Heart left ventricle (tissue), 16 donors: Measurements from ENCODE around the gene RNF225. TPM values are rescaled to one million over a fixed set of nuclear protein-coding genes. Genes with fewer than 3 reads are reported as not detected.
A peak's percentile ranks its signal among the peaks of the same experiment; 100 is the strongest.

Source experiments
- ATAC-seq, 4 donors: fragments of 200-7000 bp; cut with Tn5 transposase; one replicate each; pipeline ENCODE4 v1.9.1; 2020 to 2022; ENCODE audit warnings: moderate library complexity in 4 of 4, mild to moderate bottlenecking in 3 of 4, moderate number of reproducible peaks in 1 of 4
- DNase-seq, 5 donors: peaks; one replicate each; pipeline ENCODE4 v3.0.0-alpha.2; 2020
- H3K27ac ChIP-seq, 12 donors: fragments of 200-600 bp; sonication (generic) in 4 of 12; one replicate each; pipeline versions ENCODE4 v1.5.0 to v1.8.0; 2016 to 2022; ENCODE audit warnings: mild to moderate bottlenecking in 2 of 12
- H3K27me3 ChIP-seq, 9 donors: fragments of 200-600 bp; sonication (generic) in 2 of 9; one replicate each; pipeline versions ENCODE4 v1.5.1 to v1.8.0; 2016 to 2022; ENCODE audit warnings: mild to moderate bottlenecking in 3 of 9
- H3K36me3 ChIP-seq, 9 donors: fragments of 200-600 bp; sonication (generic) in 2 of 9; one replicate each; pipeline versions ENCODE4 v1.5.0 to v1.8.0; 2018 to 2022; ENCODE audit warnings: mild to moderate bottlenecking in 2 of 9
- H3K4me1 ChIP-seq, 12 donors: fragments of 200-600 bp; sonication (generic) in 4 of 12; one replicate each; pipeline versions ENCODE4 v1.5.0 to v1.8.0; 2016 to 2022; ENCODE audit warnings: mild to moderate bottlenecking in 3 of 12
- H3K4me3 ChIP-seq, 12 donors: fragments of 200-600 bp; sonication (generic) in 4 of 12; one replicate each; pipeline versions ENCODE4 v1.5.0 to v1.8.0; 2017 to 2022; ENCODE audit warnings: mild to moderate bottlenecking in 9 of 12, moderate library complexity in 4 of 12
- H3K9me3 ChIP-seq, 12 donors: fragments of 200-600 bp; sonication (generic) in 4 of 12; one replicate each; pipeline versions ENCODE4 v1.5.0 to v1.8.0; 2016 to 2022; ENCODE audit warnings: mild to moderate bottlenecking in 1 of 12
- POLR2A ChIP-seq, 2 donors: fragments of 450-650 bp; IDR thresholded peaks; one replicate each; pipeline ENCODE4 v1.6.1; 2017; ENCODE audit warnings: antibody characterized with exemption in 2 of 2, mild to moderate bottlenecking in 2 of 2, moderate library complexity in 2 of 2
- WGBS, 4 donors: extraction: QIAGEN DNeasy Blood & Tissue Kit in 2 of 4; methylation state at CpG; one replicate each; pipeline versions ENCODE4 v1.1.5 to v1.1.7; 2013 to 2018; 5-methylcytosine and 5-hydroxymethylcytosine counted together
- intact Hi-C, 10 donors: fragments of 100-400 bp; cut with DNase I; formaldehyde crosslinking; loops; one replicate each; pipeline versions ENCODE4 v1.11.1 to v1.14.2; 2022
- polyA plus RNA-seq, 2 donors: library from polyadenylated mRNA; stranded (reverse); fragments of 200-250 nt; gene quantifications; one replicate each; pipeline ENCODE4 v1.2.3, GENCODE V29; 2013
- total RNA-seq, 9 donors: library from RNA; depleted of rRNA in 2 of 9; stranded (reverse); fragments of >200 nt in 2 of 9; fragmentation: NEBNext Ultra II Directional in 3 of 9; extraction: Animal tissue kit (Norgen Biotek cat#: 25700) in 3 of 9; gene quantifications; one replicate each; pipeline versions ENCODE4 v1.1.0 to v1.2.4, GENCODE V29; 2016 to 2023
- TF ChIP-seq, protein P1 (sequence below), 12 donors: fragments of 200-600 bp; sonication (generic) in 4 of 12; IDR thresholded peaks; one replicate each; pipeline versions ENCODE4 v1.5.0 to v1.8.0; 2018 to 2022; ENCODE audit warnings: antibody characterized with exemption in 12 of 12, mild to moderate bottlenecking in 5 of 12
- donor health status: ischemic (EF 13 %, LVEDD 7.1; RV severe dilation, severe dysfunction).
- donor health status: healthy with polysubstance abuse.
- donor health status: DM: no; HTN: yes; CAD: no.
- donor health status: DM: no; HTN: no; CAD: no.
- donor health status: ischemic (EF 25% LVEDD 6.9; RV normal size, moderate dysfunction).
- donor health status: ischemic (EF 25% LVEDD 5.7; RV mildly dilated, moderate dysfunction).
- donor health status: healthy.
- donor health status: DM: yes; HTN: yes; CAD: no.
- donor health status: ischemic (EF 35%, LVEDD 5.7; RV mildly dilated, moderate dysfunction).
- donor health status: nonischemic (EF 11% LVEDD 7.7; RV severe dilation, severe dysfunction).
- donor health status: DM: yes; HTN: yes; CAD: no.
- donor health status: PGD.
- donor health status: ischemic (EF 29% LVEDD 5.4; RV normal size, mild dysfunction).
- donor health status: nonischemic (EF 23%, LVEDD 6.1; RV moderate dilation, normal function).

The RNF225 gene
- total and polyA plus RNA-seq, 11 donors, result not detected

GRCh38 chr19:58392945-58393724 is 2.3 kb upstream of the RNF225 start:
- ATAC-seq (no peak), DNase-seq (no peak)
- Histone ChIP-seq H3K27ac (no peak overlapping the region), H3K27me3 (peaks cover 5 to 25% (median 16%) of the 10 kb centered on the region in 9 donors), H3K36me3 (peaks cover 0 to 72% (median 63%) of the 10 kb centered on the region in 9 donors), H3K4me1 (peaks cover 0 to 26% (median 8%) of the 10 kb centered on the region in 12 donors), H3K4me3 (no peak overlapping the region), H3K9me3 (no peaks in the 10 kb centered on the region)
- TF ChIP-seq, protein P1, sequence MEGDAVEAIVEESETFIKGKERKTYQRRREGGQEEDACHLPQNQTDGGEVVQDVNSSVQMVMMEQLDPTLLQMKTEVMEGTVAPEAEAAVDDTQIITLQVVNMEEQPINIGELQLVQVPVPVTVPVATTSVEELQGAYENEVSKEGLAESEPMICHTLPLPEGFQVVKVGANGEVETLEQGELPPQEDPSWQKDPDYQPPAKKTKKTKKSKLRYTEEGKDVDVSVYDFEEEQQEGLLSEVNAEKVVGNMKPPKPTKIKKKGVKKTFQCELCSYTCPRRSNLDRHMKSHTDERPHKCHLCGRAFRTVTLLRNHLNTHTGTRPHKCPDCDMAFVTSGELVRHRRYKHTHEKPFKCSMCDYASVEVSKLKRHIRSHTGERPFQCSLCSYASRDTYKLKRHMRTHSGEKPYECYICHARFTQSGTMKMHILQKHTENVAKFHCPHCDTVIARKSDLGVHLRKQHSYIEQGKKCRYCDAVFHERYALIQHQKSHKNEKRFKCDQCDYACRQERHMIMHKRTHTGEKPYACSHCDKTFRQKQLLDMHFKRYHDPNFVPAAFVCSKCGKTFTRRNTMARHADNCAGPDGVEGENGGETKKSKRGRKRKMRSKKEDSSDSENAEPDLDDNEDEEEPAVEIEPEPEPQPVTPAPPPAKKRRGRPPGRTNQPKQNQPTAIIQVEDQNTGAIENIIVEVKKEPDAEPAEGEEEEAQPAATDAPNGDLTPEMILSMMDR (IDR thresholded peaks at IDR 0.05), result no peak
- TF ChIP-seq POLR2A (IDR thresholded peaks at IDR 0.05), result no peak
- intact Hi-C loops, result no loop called here
- 91 to 95% (median 93%) methylated on average over 22 to 26 of the region's 26 CpGs for WGBS, 4 donors

DNA sequence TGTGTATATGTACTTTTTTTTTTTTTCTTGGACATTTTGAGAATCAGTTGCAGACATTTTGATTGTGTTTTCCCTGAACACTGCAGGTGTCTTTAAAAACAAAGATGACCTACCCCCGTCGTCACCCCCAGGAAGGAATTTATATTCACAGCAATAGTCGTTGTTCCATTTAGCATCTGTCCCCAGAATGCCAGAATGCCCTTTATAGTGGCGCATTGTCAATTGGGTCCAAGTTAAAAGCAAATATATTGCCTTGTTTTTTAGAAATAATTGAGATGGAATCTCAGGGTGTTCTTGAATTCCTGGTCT is 1.8 kb upstream of the RNF225 start:
- Histone ChIP-seq H3K9me3 (no peaks in the 10 kb centered on the region), H3K27me3 (peaks cover 5 to 25% (median 16%) of the 10 kb centered on the region in 9 donors), H3K4me3 (no peak overlapping the region), H3K4me1 (peaks cover 0 to 22% (median 5%) of the 10 kb centered on the region in 12 donors), H3K36me3 (peaks cover 0 to 67% (median 58%) of the 10 kb centered on the region in 9 donors), H3K27ac (no peak overlapping the region)
- DNase-seq, result no peak
- WGBS, 4 donors, result 85 to 90% (median 88%) methylated on average over 4 of the region's 4 CpGs
- no peak for ATAC-seq
- intact Hi-C loops, result no loop called here
- no peak for TF ChIP-seq POLR2A (IDR thresholded peaks at IDR 0.05)
- TF ChIP-seq, protein P1 (IDR thresholded peaks at IDR 0.05), result no peak

- Histone ChIP-seq H3K36me3 (peaks cover 0 to 56% (median 47%) of the 10 kb centered on the region in 9 donors), H3K27me3 (peaks cover 5 to 25% (median 16%) of the 10 kb centered on the region in 9 donors), H3K4me3 (no peak overlapping the region), H3K9me3 (no peaks in the 10 kb centered on the region), H3K4me1 (peaks cover 0 to 17% (median 2%) of the 10 kb centered on the region in 12 donors), H3K27ac (no peak overlapping the region)
- ATAC-seq (peak in 1 of 4 donors; percentile 8), DNase-seq (no peak)
- intact Hi-C loops, result no loop called here
- TF ChIP-seq, protein P1 (IDR thresholded peaks at IDR 0.05), result no peak
- TF ChIP-seq POLR2A (IDR thresholded peaks at IDR 0.05), result no peak
- WGBS, 4 donors, result 66 to 100% (median 74%) methylated on average over 1 to 3 of the region's 3 CpGs
These were observed 636 bp upstream of the RNF225 start for GRCh38 chr19:58394821-58395219.

GRCh38 chr19:58395979-58396627 is 647 bp downstream of the RNF225 start:
- WGBS, 4 donors, result 2 to 4% (median 3%) methylated on average over 22 to 75 of the region's 75 CpGs
- peaks cover 3 to 23% (median 8%) of the 10 kb centered on the region in 12 donors for H3K4me1 ChIP-seq
- TF ChIP-seq, protein P1 (IDR thresholded peaks at IDR 0.05), result no peak
- TF ChIP-seq POLR2A (IDR thresholded peaks at IDR 0.05), result no peak
- ATAC-seq (no peak), DNase-seq (no peak)
- no peaks in the 10 kb centered on the region for H3K9me3 ChIP-seq
- peak overlapping the region in 5 of 12 donors; percentile 12 to 40 (median 25) for H3K4me3 ChIP-seq
- H3K36me3 ChIP-seq, result peaks cover 0 to 43% (median 34%) of the 10 kb centered on the region in 9 donors
- intact Hi-C loops, result no loop called here
- H3K27ac ChIP-seq, result no peak overlapping the region
- peaks cover 5 to 25% (median 16%) of the 10 kb centered on the region in 9 donors for H3K27me3 ChIP-seq
